Measurements from ENCODE around the gene SLC6A12.

SLC6A12 gene

DNA sequence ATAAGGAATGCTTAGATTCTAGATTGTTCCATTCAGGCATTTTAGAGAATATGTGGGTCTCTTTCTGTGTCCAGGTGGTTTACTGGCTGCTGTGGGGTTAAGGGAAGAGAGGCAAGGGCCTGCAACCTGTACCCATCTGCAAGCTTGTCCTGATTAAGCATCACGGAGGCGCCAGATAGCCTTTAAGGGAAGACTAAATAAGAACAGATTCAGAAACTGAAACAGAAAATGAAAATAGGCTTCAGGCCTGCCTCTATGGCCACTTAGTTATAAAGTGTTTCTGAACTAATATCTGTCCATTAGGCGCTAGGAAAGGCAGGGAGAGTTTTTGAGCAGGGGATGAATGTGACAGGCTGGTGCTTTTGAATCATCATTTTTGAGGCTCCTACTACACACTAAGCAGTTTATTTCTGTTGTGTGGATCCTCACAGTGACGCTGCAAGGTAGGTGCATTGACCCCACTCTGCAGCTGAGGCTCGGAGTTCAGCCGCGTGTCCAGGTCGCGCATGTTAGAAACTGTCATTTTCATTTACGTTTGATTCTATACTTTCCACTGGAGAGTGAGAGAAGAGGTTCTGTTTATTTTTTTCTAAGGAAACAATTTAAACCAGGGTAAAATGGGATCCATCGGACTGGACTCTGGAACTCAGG lies 47.4 kb downstream of the SLC6A12 start:
- Histone ChIP-seq H3K27ac (replicated peaks) (no peak overlapping the region), H3K4me3 (replicated peaks; ENCODE audit: insufficient read depth, low read length) (no peak overlapping the region), H3K27me3 (ENCODE audit: insufficient read depth, poor library complexity, severe bottlenecking) (no peaks in the 10 kb centered on the region)
- no peak for TF ChIP-seq REST (IDR thresholded peaks at IDR 0.05; ENCODE audit: insufficient replicate concordance, low read depth)
- no peak for TF ChIP-seq GABPA (IDR thresholded peaks at IDR 0.05; ENCODE audit: low read depth)
- no peak for TF ChIP-seq SPI1 (IDR thresholded peaks at IDR 0.05; ENCODE audit: borderline replicate concordance, low read depth)
- TF ChIP-seq CTCF (IDR thresholded peaks at IDR 0.05; ENCODE audit: insufficient read depth, low read length) = no peak
- TF ChIP-seq POLR2AphosphoS5 (IDR thresholded peaks at IDR 0.05; ENCODE audit: low read depth) = no peak
- DNase-seq (ENCODE audit: low read depth in 1 of 2, low spot score in 1 of 2) = no peak

- Histone ChIP-seq H3K27me3 (ENCODE audit: insufficient read depth, poor library complexity, severe bottlenecking) (no peaks in the 10 kb centered on the region), H3K4me3 (replicated peaks; ENCODE audit: insufficient read depth, low read length) (no peak overlapping the region), H3K27ac (replicated peaks) (no peak overlapping the region)
- DNase-seq (ENCODE audit: low read depth in 1 of 2, low spot score in 1 of 2) = no peak
- no peak for TF ChIP-seq REST (IDR thresholded peaks at IDR 0.05; ENCODE audit: insufficient replicate concordance, low read depth)
- TF ChIP-seq SPI1 (IDR thresholded peaks at IDR 0.05; ENCODE audit: borderline replicate concordance, low read depth) = no peak
- TF ChIP-seq POLR2AphosphoS5 (IDR thresholded peaks at IDR 0.05; ENCODE audit: low read depth) = no peak
- TF ChIP-seq CTCF (IDR thresholded peaks at IDR 0.05; ENCODE audit: insufficient read depth, low read length) = no peak
- TF ChIP-seq GABPA (IDR thresholded peaks at IDR 0.05; ENCODE audit: low read depth) = no peak
Measured at GRCh38 chr12:165862-166368, 48.0 kb downstream of the SLC6A12 start.

- Histone ChIP-seq H3K27me3 (ENCODE audit: insufficient read depth, poor library complexity, severe bottlenecking) (no peaks in the 10 kb centered on the region), H3K27ac (replicated peaks) (no peak overlapping the region), H3K4me3 (replicated peaks; ENCODE audit: insufficient read depth, low read length) (no peak overlapping the region)
- DNase-seq (ENCODE audit: low read depth in 1 of 2, low spot score in 1 of 2) = no peak
- TF ChIP-seq SPI1 (IDR thresholded peaks at IDR 0.05; ENCODE audit: borderline replicate concordance, low read depth) (no peak), POLR2AphosphoS5 (IDR thresholded peaks at IDR 0.05; ENCODE audit: low read depth) (no peak), REST (IDR thresholded peaks at IDR 0.05; ENCODE audit: insufficient replicate concordance, low read depth) (no peak), CTCF (IDR thresholded peaks at IDR 0.05; ENCODE audit: insufficient read depth, low read length) (no peak), GABPA (IDR thresholded peaks at IDR 0.05; ENCODE audit: low read depth) (no peak)
Measured at GRCh38 chr12:164207-164606, 49.8 kb downstream of the SLC6A12 start.

Data from HL-60 (cell line).